H1 (cell line): ENCODE results near the gene TP63. TPM values are rescaled to one million over a fixed set of nuclear protein-coding genes. Genes with fewer than 3 reads are reported as not detected.

Experiments used
- CTCF ChIA-PET: fragments of 300-600 bp; sonication (Branson Sonifier 250); formaldehyde crosslinking; loops from one replicate; lab custom pipeline; 2021; ENCODE audit not compliant: partially characterized antibody; lab: Charles Lee
- POLR2A ChIA-PET: fragments of 300-600 bp; sonication (Branson Sonifier 250); formaldehyde crosslinking; loops from one replicate; lab custom pipeline; 2021; ENCODE audit warnings: inconsistent platforms; ENCODE audit not compliant: partially characterized antibody; lab: Charles Lee
- DNase-seq, 2 experiments: peaks; one replicate each; pipeline versions ENCODE4 v3.0.0 to v3.0.0-alpha.2; 2010 to 2022; ENCODE audit warnings: low spot score in 2 of 2, low read depth in 1 of 2, mixed read lengths in 1 of 2
- FAIRE-seq: peaks from 2 replicates; lab custom pipeline; 2011; peaks lifted over from hg19 to GRCh38; lab: Jason Lieb, UNC
- H2AFZ ChIP-seq: 2 replicates; pipeline ENCODE4 v1.8.1; 2012; ENCODE audit warnings: low read length, inconsistent platforms
- H2AK5ac ChIP-seq: 2 replicates; pipeline ENCODE4 v1.6.1; 2013; ENCODE audit warnings: low read depth, low read length
- H2BK120ac ChIP-seq: replicated peaks from 2 replicates; pipeline ENCODE3; 2013; ENCODE audit warnings: low read depth, low read length, inconsistent platforms
- H2BK12ac ChIP-seq: 2 replicates; pipeline ENCODE4 v1.6.1; 2013; ENCODE audit warnings: low read depth, low read length
- H2BK15ac ChIP-seq: 2 replicates; pipeline ENCODE4 v1.6.1; 2013; ENCODE audit warnings: low read length
- H2BK20ac ChIP-seq: 2 replicates; pipeline ENCODE4 v1.6.1; 2013; ENCODE audit warnings: low read length
- H2BK5ac ChIP-seq: 2 replicates; pipeline ENCODE4 v1.6.1; 2013; ENCODE audit warnings: low read depth, low read length
- H3K14ac ChIP-seq: 2 replicates; pipeline ENCODE4 v1.6.1; 2013; ENCODE audit warnings: inconsistent platforms; ENCODE audit not compliant: insufficient read length
- H3K18ac ChIP-seq: 2 replicates; pipeline ENCODE4 v1.6.1; 2013; ENCODE audit warnings: low read length; ENCODE audit errors: extremely low read depth
- H3K23ac ChIP-seq: 2 replicates; pipeline ENCODE4 v1.6.1; 2013; ENCODE audit warnings: inconsistent platforms; ENCODE audit not compliant: insufficient read length
- H3K23me2 ChIP-seq: 2 replicates; pipeline ENCODE4 v1.6.1; 2013; ENCODE audit warnings: low read depth, low read length
- H3K27ac ChIP-seq: 2 replicates; pipeline ENCODE4 v1.6.1; 2011; ENCODE audit warnings: low read depth, low read length, inconsistent platforms
- H3K27me3 ChIP-seq, 4 experiments: replicated peaks in 1 of 4; 1 replicate in 1 of 4; 2 replicates in 3 of 4; pipeline versions ENCODE4 v1.6.1 to v1.8.1; 2011 to 2013; ENCODE audit warnings: low read length in 3 of 4, mild to moderate bottlenecking in 3 of 4, inconsistent platforms in 2 of 4, mixed read lengths in 2 of 4, moderate library complexity in 1 of 4; ENCODE audit not compliant: control insufficient read depth in 3 of 4, insufficient read depth in 3 of 4; ENCODE audit errors: extremely low read depth in 1 of 4
- H3K36me3 ChIP-seq, 4 experiments: 2 replicates each; pipeline versions ENCODE4 v1.6.1 to v1.8.1; 2011 to 2013; ENCODE audit warnings: mild to moderate bottlenecking in 4 of 4, low read length in 3 of 4, moderate library complexity in 2 of 4, control low read depth in 1 of 4, inconsistent platforms in 1 of 4; ENCODE audit not compliant: insufficient read depth in 4 of 4, control insufficient read depth in 2 of 4
- H3K4ac ChIP-seq: replicated peaks from 2 replicates; pipeline ENCODE3; 2013; ENCODE audit warnings: low read length, low read depth, mixed read lengths, inconsistent platforms; ENCODE audit not compliant: insufficient read length
- H3K4me1 ChIP-seq, 4 experiments: replicated peaks in 1 of 4; 1 replicate in 1 of 4; 2 replicates in 3 of 4; pipeline versions ENCODE4 v1.6.1 to v1.8.1; 2011 to 2013; ENCODE audit warnings: low read length in 3 of 4, inconsistent platforms in 2 of 4, mixed read lengths in 1 of 4; ENCODE audit not compliant: insufficient read depth in 4 of 4, control insufficient read depth in 3 of 4
- H3K4me2 ChIP-seq, 2 experiments: 2 replicates each; pipeline versions ENCODE4 v1.6.1 to v1.8.1; 2011 to 2013; ENCODE audit warnings: low read depth in 2 of 2, low read length in 2 of 2, control low read depth in 1 of 2, inconsistent platforms in 1 of 2, mild to moderate bottlenecking in 1 of 2; ENCODE audit not compliant: insufficient read depth in 1 of 2
- H3K4me3 ChIP-seq, 4 experiments: fragments of 200-600, 300-600 bp in 1 of 4; sonication (generic), shearing (Covaris generic), sonication (Bioruptor Twin) in 1 of 4; 2 replicates each; pipeline versions ENCODE4 v1.5.1 to v1.8.1; 2011 to 2016; ENCODE audit warnings: low read length in 4 of 4, low read depth in 3 of 4, control low read depth in 2 of 4, inconsistent platforms in 2 of 4, mild to moderate bottlenecking in 2 of 4, mixed read lengths in 1 of 4, moderate library complexity in 1 of 4; ENCODE audit not compliant: insufficient read depth in 2 of 4; ENCODE audit errors: extremely low read depth in 1 of 4
- H3K56ac ChIP-seq: replicated peaks from 2 replicates; pipeline ENCODE3; 2013; ENCODE audit warnings: low read depth, mild to moderate bottlenecking, mixed read lengths, low read length, inconsistent platforms; ENCODE audit not compliant: insufficient read length
- H3K79me1 ChIP-seq: 2 replicates; pipeline ENCODE4 v1.6.1; 2013; ENCODE audit warnings: low read depth, low read length, control low read depth
- H3K79me2 ChIP-seq, 2 experiments: 2 replicates each; pipeline versions ENCODE4 v1.6.1 to v1.8.1; 2012 to 2013; ENCODE audit warnings: low read length in 2 of 2, mild to moderate bottlenecking in 2 of 2, inconsistent platforms in 1 of 2; ENCODE audit not compliant: insufficient read depth in 2 of 2, control insufficient read depth in 1 of 2
- H3K9ac ChIP-seq, 4 experiments: replicated peaks in 1 of 4; 1 replicate in 1 of 4; 2 replicates in 3 of 4; pipeline versions ENCODE4 v1.6.1 to v1.8.1; 2011 to 2013; ENCODE audit warnings: low read depth in 3 of 4, low read length in 3 of 4, control low read depth in 2 of 4, mild to moderate bottlenecking in 2 of 4, moderate library complexity in 2 of 4, inconsistent platforms in 1 of 4; ENCODE audit errors: extremely low read depth in 1 of 4
- H3K9me3 ChIP-seq, 2 experiments: 2 replicates each; pipeline versions ENCODE4 v1.6.1 to v1.8.1; 2012 to 2013; ENCODE audit warnings: mild to moderate bottlenecking in 2 of 2, moderate library complexity in 2 of 2, control low read depth in 1 of 2, inconsistent platforms in 1 of 2, low read depth in 1 of 2, low read length in 1 of 2, mixed read lengths in 1 of 2; ENCODE audit not compliant: insufficient read depth in 2 of 2
- H4K20me1 ChIP-seq, 2 experiments: replicated peaks in 1 of 2; 2 replicates each; pipeline versions ENCODE3 to v1.8.1; 2011 to 2013; ENCODE audit warnings: inconsistent platforms in 2 of 2, low read length in 2 of 2, mild to moderate bottlenecking in 1 of 2; ENCODE audit not compliant: insufficient read depth in 2 of 2, control insufficient read depth in 1 of 2
- H4K5ac ChIP-seq: 2 replicates; pipeline ENCODE4 v1.6.1; 2013; ENCODE audit warnings: low read length, low read depth, mixed read lengths, inconsistent platforms; ENCODE audit not compliant: insufficient read length
- H4K8ac ChIP-seq: 2 replicates; pipeline ENCODE4 v1.8.0; 2013; ENCODE audit warnings: mild to moderate bottlenecking, moderate library complexity, low read length, inconsistent platforms; ENCODE audit not compliant: insufficient read depth; ENCODE audit errors: extremely low read depth
- H4K91ac ChIP-seq: replicated peaks from 2 replicates; pipeline ENCODE3; 2013; ENCODE audit warnings: low read length, mixed read lengths, inconsistent platforms; ENCODE audit not compliant: insufficient read length
- ASH2L ChIP-seq: fragments of 200-600, 300-600 bp; sonication (generic); IDR thresholded peaks from one replicate; pipeline ENCODE4 v1.7.1; 2017; ENCODE audit warnings: low read length
- FOSL1 ChIP-seq: IDR thresholded peaks from 2 replicates; pipeline ENCODE4 v1.6.1; 2011; ENCODE audit warnings: mild to moderate bottlenecking, low read depth, low read length, moderate library complexity; ENCODE audit not compliant: insufficient read depth
- JUN ChIP-seq: IDR thresholded peaks from 2 replicates; pipeline ENCODE4 v1.6.1; 2011; ENCODE audit warnings: low read depth, mild to moderate bottlenecking, improper control_type of control experiment, low read length
- MAX ChIP-seq: IDR thresholded peaks from 2 replicates; pipeline ENCODE4 v1.6.1; 2012; ENCODE audit warnings: inconsistent platforms
- POU5F1 ChIP-seq: IDR thresholded peaks from 2 replicates; pipeline ENCODE4 v1.6.1; 2011; ENCODE audit warnings: low read depth, mild to moderate bottlenecking, low read length, moderate library complexity
- SAP30 ChIP-seq: fragments of 300-600 bp; sonication (generic); IDR thresholded peaks from 2 replicates; pipeline ENCODE4 v1.7.1; 2012; ENCODE audit warnings: low read length, moderate library complexity, mild to moderate bottlenecking, inconsistent platforms; ENCODE audit not compliant: insufficient read depth, insufficient replicate concordance
- SIX5 ChIP-seq: IDR thresholded peaks from 2 replicates; pipeline ENCODE4 v1.6.1; 2011; ENCODE audit warnings: mild to moderate bottlenecking, low read depth, low read length
- SUZ12 ChIP-seq: fragments of 200-600 bp; sonication (generic); IDR thresholded peaks from 2 replicates; pipeline ENCODE4 v1.6.1; 2012; ENCODE audit warnings: mild to moderate bottlenecking, inconsistent platforms, low read length, moderate library complexity, mixed read lengths
- TAF7 ChIP-seq: optimal IDR thresholded peaks from 2 replicates; pipeline ENCODE3; 2011; ENCODE audit warnings: low read depth, mild to moderate bottlenecking, inconsistent platforms, low read length, moderate library complexity, borderline replicate concordance
- TBP ChIP-seq: IDR thresholded peaks from 2 replicates; pipeline ENCODE4 v1.6.1; 2011; ENCODE audit warnings: low read depth, low read length, improper control_type of control experiment
- TEAD4 ChIP-seq: IDR thresholded peaks from 2 replicates; pipeline ENCODE4 v1.6.1; 2012; ENCODE audit warnings: low read depth, low read length, inconsistent platforms, mixed read lengths
- WGBS, 2 experiments: shearing (Covaris generic) in 1 of 2; methylation state at CpG; one replicate each; pipeline versions ENCODE4 v1.1.6 to v1.1.7; 2013 to 2015; ENCODE audit warnings: low lambda C conversion rate in 2 of 2, mixed read lengths in 2 of 2, inconsistent platforms in 1 of 2, low coverage in 1 of 2, missing lambda C conversion rate in 1 of 2; ENCODE audit not compliant: insufficient replicate concordance in 2 of 2, insufficient coverage in 1 of 2, insufficient read length in 1 of 2; ENCODE audit errors: extremely low coverage in 1 of 2, missing lambda C conversion rate in 1 of 2; 5-methylcytosine and 5-hydroxymethylcytosine counted together
- polyA plus RNA-seq, 7 experiments: library from polyadenylated mRNA; depleted of rRNA in 3 of 7; stranded (reverse) in 5 of 7; unstranded in 2 of 7; fragments of >200 nt in 5 of 7; fragments of 200-250 nt in 2 of 7; gene quantifications; 1 replicate in 5 of 7; 2 replicates in 1 of 7; 4 replicates in 1 of 7; pipeline versions ENCODE4 v1.2.1 to v1.2.3, GENCODE V29; 2011 to 2013; ENCODE audit warnings: missing spikeins in 2 of 7, mixed read lengths in 2 of 7
- total RNA-seq: library from RNA; stranded (reverse); fragmentation: NEBNext Ultra II Directional; extraction: Animal tissue kit (Norgen Biotek cat#: 25700); gene quantifications from 2 replicates; pipeline ENCODE4 v1.2.1, GENCODE V29; 2021
- TF ChIP-seq, protein P1 (sequence below), 3 experiments: IDR thresholded peaks; 1 replicate in 2 of 3; 2 replicates in 1 of 3; pipeline versions ENCODE4 v1.5.1 to v1.6.1; 2011; ENCODE audit warnings: low read length in 3 of 3, mild to moderate bottlenecking in 3 of 3, inconsistent platforms in 2 of 3, low read depth in 1 of 3, moderate library complexity in 1 of 3; ENCODE audit not compliant: insufficient read depth in 1 of 3; ENCODE audit errors: control extremely low read depth in 1 of 3

TP63 gene
- total and polyA plus RNA-seq, 2 of the 8 experiments (the other 6 are each of a cell fraction or from before 2014, with no cell fraction given), result not detected

DNA sequence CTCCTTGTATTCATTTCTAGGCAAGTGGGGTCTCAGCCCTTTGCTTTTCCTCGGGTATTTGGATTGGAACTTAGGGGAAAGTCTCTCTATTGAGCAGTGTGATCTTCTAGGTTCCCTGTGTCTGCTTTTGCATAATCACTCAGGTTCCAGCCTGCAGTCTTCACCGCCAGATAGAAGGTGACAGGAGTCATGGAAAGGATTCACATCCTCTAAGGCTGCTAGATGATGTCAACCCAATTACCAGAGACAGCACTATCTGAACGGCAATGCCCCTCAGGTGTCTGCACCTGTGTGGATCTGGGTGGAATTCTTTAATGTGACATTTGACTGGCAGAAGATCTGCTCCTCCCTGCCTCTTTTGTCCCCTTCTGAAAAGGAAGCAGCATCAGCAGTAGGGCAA is 311.8 kb downstream of the TP63 start:
- H3K9ac ChIP-seq, result no peak overlapping the region
- no peak overlapping the region for H3K27ac ChIP-seq
- no peaks in the 10 kb centered on the region for H3K4me1 ChIP-seq
- H3K36me3 ChIP-seq, result no peaks in the 10 kb centered on the region
- no peaks in the 10 kb centered on the region for H3K79me1 ChIP-seq
- no peak for FAIRE-seq
- ChIA-PET POLR2A (no interaction called here), CTCF (interaction anchor here (1.3 to 1.4 kb wide), 2 partner anchors 14 to 18 kb away, joined by 3 to 10 read pairs; no protein-coding TSS in a partner anchor)
- no peak overlapping the region for H2AFZ ChIP-seq
- no peak overlapping the region for H3K4ac ChIP-seq
- no peak overlapping the region for H4K5ac ChIP-seq
- H4K20me1 ChIP-seq, result no peaks in the 10 kb centered on the region
- WGBS, 2 experiments, result 91% methylated on average over 3 of the region's 3 CpGs; no CpG with 5 or more reads in 1 of the 2 experiments
- H4K8ac ChIP-seq, result no peak overlapping the region
- H2BK20ac ChIP-seq, result no peak overlapping the region
- H2BK15ac ChIP-seq, result no peak overlapping the region
- H3K4me2 ChIP-seq, result no peak overlapping the region
- no peak overlapping the region for H2BK5ac ChIP-seq
- no peak overlapping the region for H3K14ac ChIP-seq
- no peak overlapping the region for H3K23ac ChIP-seq
- no peak overlapping the region for H3K56ac ChIP-seq
- no peak overlapping the region for H2BK12ac ChIP-seq
- H3K23me2 ChIP-seq, result no peaks in the 10 kb centered on the region; the same call in 1 of the 2 replicates
- H3K79me2 ChIP-seq, result no peaks in the 10 kb centered on the region
- no peaks in the 10 kb centered on the region for H3K27me3 ChIP-seq
- no peak overlapping the region for H4K91ac ChIP-seq
- H2AK5ac ChIP-seq, result no peak overlapping the region
- DNase-seq, result no peak
- H2BK120ac ChIP-seq, result no peak overlapping the region
- no peak overlapping the region for H3K18ac ChIP-seq
- H3K9me3 ChIP-seq, result no peaks in the 10 kb centered on the region
- H3K4me3 ChIP-seq, result no peak overlapping the region
- TF ChIP-seq TEAD4, result no peak
- TF ChIP-seq FOSL1, result no peak
- no peak for TF ChIP-seq TBP
- no peak for TF ChIP-seq TAF7
- TF ChIP-seq ASH2L, result no peak
- TF ChIP-seq SIX5, result no peak
- TF ChIP-seq SUZ12, result no peak
- TF ChIP-seq MAX, result no peak
- no peak for TF ChIP-seq SAP30
- TF ChIP-seq POU5F1, result no peak
- no peak for TF ChIP-seq JUN
- TF ChIP-seq, protein P1, sequence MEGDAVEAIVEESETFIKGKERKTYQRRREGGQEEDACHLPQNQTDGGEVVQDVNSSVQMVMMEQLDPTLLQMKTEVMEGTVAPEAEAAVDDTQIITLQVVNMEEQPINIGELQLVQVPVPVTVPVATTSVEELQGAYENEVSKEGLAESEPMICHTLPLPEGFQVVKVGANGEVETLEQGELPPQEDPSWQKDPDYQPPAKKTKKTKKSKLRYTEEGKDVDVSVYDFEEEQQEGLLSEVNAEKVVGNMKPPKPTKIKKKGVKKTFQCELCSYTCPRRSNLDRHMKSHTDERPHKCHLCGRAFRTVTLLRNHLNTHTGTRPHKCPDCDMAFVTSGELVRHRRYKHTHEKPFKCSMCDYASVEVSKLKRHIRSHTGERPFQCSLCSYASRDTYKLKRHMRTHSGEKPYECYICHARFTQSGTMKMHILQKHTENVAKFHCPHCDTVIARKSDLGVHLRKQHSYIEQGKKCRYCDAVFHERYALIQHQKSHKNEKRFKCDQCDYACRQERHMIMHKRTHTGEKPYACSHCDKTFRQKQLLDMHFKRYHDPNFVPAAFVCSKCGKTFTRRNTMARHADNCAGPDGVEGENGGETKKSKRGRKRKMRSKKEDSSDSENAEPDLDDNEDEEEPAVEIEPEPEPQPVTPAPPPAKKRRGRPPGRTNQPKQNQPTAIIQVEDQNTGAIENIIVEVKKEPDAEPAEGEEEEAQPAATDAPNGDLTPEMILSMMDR (IDR thresholded peaks at IDR 0.05; ENCODE audit: control extremely low read depth in 1 of 3, insufficient read depth in 1 of 3, low read depth in 1 of 3, low read length in 3 of 3), result no peak
